ENCODE data around the gene FNBP1.

GRCh38 chr9:129875181-129875611 lies 167.8 kb downstream of the FNBP1 start:
- no peak for TF ChIP-seq ZNF423 (CRISPR knock-in tag; IDR thresholded peaks at IDR 0.05)
- TF ChIP-seq MLX (CRISPR knock-in tag; IDR thresholded peaks at IDR 0.05): no peak
- peak; percentile 35; the same call in 1 of the 2 replicates for TF ChIP-seq CTCF (IDR thresholded peaks at IDR 0.05)
- no peak for TF ChIP-seq USF2 (CRISPR knock-in tag; IDR thresholded peaks at IDR 0.05)
- TF ChIP-seq ATF1 (CRISPR knock-in tag; IDR thresholded peaks at IDR 0.05): no peak
- TF ChIP-seq ZBTB21 (CRISPR knock-in tag; IDR thresholded peaks at IDR 0.05; ENCODE audit: borderline replicate concordance): no peak
- no peak for TF ChIP-seq TEAD1 (CRISPR knock-in tag; IDR thresholded peaks at IDR 0.05)
- TF ChIP-seq ZNF263 (CRISPR knock-in tag; IDR thresholded peaks at IDR 0.05; ENCODE audit: low read depth): no peak
- TF ChIP-seq JUN (CRISPR knock-in tag; IDR thresholded peaks at IDR 0.05): no peak
- TF ChIP-seq E2F1 (CRISPR knock-in tag; IDR thresholded peaks at IDR 0.05): no peak
- TF ChIP-seq SMAD3 (CRISPR knock-in tag; IDR thresholded peaks at IDR 0.05; ENCODE audit: borderline replicate concordance): no peak
